WTC11 (cell line): Measurements from ENCODE around the gene ALK.

Source experiments
- CREM ChIP-seq: sonication (generic); formaldehyde crosslinking; IDR thresholded peaks from 2 replicates; pipeline ENCODE4 v1.8.1; 2022; ENCODE audit warnings: mild to moderate bottlenecking, missing genetic modification reagents, moderate library complexity
- FOXJ3 ChIP-seq: sonication (generic); formaldehyde crosslinking; IDR thresholded peaks from 2 replicates; pipeline ENCODE4 v1.9.0; 2021; ENCODE audit warnings: missing genetic modification reagents, mild to moderate bottlenecking, borderline replicate concordance
- NR1H2 ChIP-seq: sonication (generic); formaldehyde crosslinking; IDR thresholded peaks from 2 replicates; pipeline ENCODE4 v1.9.0; 2021; ENCODE audit warnings: mild to moderate bottlenecking, moderate library complexity, missing genetic modification reagents
- TEAD4 ChIP-seq: sonication (generic); formaldehyde crosslinking; IDR thresholded peaks from 2 replicates; pipeline ENCODE4 v1.8.0; 2022; ENCODE audit warnings: mild to moderate bottlenecking, missing genetic modification reagents
- TF ChIP-seq, protein P1 (sequence below): sonication (generic); formaldehyde crosslinking; IDR thresholded peaks from 2 replicates; pipeline ENCODE4 v1.8.1; 2022; ENCODE audit warnings: low read depth, missing genetic modification reagents, borderline replicate concordance
- TF ChIP-seq, protein P2 (sequence below): sonication (generic); formaldehyde crosslinking; IDR thresholded peaks from 2 replicates; pipeline ENCODE4 v1.8.1; 2022; ENCODE audit warnings: missing genetic modification reagents, borderline replicate concordance
- TF ChIP-seq, protein P3 (sequence below): fragments of 200-600 bp; IDR thresholded peaks from 2 replicates; pipeline ENCODE4 v1.8.0; 2022; ENCODE audit warnings: antibody characterized with exemption
- TF ChIP-seq, protein P4 (sequence below): sonication (generic); formaldehyde crosslinking; IDR thresholded peaks from 2 replicates; pipeline ENCODE4 v1.8.1; 2023; ENCODE audit warnings: mild to moderate bottlenecking, missing genetic modification reagents

DNA sequence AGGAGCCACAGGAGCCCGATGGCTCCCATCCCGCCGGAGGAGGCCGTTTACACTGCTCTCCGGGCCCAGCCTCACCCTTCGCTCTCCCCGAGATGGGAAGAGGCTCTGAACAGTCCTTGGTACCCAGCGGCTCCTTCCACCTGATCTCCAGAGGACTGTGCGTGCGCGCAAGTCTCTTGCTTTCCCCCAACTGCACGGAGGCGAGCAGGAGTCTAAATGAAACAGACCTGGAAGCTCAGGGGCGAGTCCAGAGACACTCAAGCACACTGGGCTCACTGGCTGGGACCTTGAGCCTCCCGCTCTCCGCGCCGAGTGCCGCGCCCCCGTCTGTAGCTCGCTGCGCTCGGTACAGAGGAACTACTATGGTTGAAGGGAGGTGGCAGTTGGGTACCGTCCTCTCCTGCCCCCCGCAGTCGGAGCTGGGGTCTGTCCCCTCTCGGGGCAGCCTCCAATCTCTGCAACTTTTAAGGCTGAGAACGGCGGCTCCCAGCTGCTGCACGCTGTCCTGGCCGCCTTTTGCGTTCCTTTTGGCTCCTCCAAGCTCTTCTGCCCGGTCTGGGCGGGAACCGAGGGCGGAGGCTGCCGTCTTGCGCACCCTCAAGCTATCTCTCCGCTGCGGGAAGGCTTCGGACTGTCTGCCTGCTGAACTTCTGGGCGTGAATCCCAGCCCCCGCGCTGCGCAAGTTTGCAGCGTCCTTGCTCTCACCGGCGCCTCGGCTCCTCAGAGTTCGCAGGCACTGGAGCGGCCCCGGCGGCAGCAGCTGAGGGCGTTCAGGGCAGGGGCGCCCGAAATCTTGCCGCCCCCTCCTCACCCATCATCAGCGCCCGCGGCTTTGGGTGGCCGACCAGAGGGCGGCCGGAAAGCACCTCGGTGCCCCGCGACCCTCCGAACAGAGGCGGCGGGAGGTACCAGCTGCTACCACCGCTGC is 491 bp downstream of the ALK start:
- TF ChIP-seq, protein P1, sequence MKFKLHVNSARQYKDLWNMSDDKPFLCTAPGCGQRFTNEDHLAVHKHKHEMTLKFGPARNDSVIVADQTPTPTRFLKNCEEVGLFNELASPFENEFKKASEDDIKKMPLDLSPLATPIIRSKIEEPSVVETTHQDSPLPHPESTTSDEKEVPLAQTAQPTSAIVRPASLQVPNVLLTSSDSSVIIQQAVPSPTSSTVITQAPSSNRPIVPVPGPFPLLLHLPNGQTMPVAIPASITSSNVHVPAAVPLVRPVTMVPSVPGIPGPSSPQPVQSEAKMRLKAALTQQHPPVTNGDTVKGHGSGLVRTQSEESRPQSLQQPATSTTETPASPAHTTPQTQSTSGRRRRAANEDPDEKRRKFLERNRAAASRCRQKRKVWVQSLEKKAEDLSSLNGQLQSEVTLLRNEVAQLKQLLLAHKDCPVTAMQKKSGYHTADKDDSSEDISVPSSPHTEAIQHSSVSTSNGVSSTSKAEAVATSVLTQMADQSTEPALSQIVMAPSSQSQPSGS (CRISPR knock-in tag), result no peak
- TF ChIP-seq NR1H2 (CRISPR knock-in tag), result no peak
- TF ChIP-seq TEAD4 (CRISPR knock-in tag), result no peak
- TF ChIP-seq, protein P2, sequence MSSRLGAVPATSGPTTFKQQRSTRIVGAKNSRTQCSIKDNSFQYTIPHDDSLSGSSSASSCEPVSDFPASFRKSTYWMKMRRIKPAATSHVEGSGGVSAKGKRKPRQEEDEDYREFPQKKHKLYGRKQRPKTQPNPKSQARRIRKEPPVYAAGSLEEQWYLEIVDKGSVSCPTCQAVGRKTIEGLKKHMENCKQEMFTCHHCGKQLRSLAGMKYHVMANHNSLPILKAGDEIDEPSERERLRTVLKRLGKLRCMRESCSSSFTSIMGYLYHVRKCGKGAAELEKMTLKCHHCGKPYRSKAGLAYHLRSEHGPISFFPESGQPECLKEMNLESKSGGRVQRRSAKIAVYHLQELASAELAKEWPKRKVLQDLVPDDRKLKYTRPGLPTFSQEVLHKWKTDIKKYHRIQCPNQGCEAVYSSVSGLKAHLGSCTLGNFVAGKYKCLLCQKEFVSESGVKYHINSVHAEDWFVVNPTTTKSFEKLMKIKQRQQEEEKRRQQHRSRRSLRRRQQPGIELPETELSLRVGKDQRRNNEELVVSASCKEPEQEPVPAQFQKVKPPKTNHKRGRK (CRISPR knock-in tag), result no peak
- TF ChIP-seq, protein P3, sequence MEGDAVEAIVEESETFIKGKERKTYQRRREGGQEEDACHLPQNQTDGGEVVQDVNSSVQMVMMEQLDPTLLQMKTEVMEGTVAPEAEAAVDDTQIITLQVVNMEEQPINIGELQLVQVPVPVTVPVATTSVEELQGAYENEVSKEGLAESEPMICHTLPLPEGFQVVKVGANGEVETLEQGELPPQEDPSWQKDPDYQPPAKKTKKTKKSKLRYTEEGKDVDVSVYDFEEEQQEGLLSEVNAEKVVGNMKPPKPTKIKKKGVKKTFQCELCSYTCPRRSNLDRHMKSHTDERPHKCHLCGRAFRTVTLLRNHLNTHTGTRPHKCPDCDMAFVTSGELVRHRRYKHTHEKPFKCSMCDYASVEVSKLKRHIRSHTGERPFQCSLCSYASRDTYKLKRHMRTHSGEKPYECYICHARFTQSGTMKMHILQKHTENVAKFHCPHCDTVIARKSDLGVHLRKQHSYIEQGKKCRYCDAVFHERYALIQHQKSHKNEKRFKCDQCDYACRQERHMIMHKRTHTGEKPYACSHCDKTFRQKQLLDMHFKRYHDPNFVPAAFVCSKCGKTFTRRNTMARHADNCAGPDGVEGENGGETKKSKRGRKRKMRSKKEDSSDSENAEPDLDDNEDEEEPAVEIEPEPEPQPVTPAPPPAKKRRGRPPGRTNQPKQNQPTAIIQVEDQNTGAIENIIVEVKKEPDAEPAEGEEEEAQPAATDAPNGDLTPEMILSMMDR, result no peak
- no peak for TF ChIP-seq FOXJ3 (CRISPR knock-in tag)
- TF ChIP-seq CREM, result no peak
- TF ChIP-seq, protein P4, sequence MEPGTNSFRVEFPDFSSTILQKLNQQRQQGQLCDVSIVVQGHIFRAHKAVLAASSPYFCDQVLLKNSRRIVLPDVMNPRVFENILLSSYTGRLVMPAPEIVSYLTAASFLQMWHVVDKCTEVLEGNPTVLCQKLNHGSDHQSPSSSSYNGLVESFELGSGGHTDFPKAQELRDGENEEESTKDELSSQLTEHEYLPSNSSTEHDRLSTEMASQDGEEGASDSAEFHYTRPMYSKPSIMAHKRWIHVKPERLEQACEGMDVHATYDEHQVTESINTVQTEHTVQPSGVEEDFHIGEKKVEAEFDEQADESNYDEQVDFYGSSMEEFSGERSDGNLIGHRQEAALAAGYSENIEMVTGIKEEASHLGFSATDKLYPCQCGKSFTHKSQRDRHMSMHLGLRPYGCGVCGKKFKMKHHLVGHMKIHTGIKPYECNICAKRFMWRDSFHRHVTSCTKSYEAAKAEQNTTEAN (CRISPR knock-in tag), result no peak
